Kidney capillary endothelial cell (primary cell): ENCODE data around the gene POLR2L.

Source experiments
- DNase-seq: peaks from one replicate; pipeline ENCODE4 v3.0.0-alpha.2; 2018; ENCODE audit warnings: low spot score

Gene POLR2L

DNA sequence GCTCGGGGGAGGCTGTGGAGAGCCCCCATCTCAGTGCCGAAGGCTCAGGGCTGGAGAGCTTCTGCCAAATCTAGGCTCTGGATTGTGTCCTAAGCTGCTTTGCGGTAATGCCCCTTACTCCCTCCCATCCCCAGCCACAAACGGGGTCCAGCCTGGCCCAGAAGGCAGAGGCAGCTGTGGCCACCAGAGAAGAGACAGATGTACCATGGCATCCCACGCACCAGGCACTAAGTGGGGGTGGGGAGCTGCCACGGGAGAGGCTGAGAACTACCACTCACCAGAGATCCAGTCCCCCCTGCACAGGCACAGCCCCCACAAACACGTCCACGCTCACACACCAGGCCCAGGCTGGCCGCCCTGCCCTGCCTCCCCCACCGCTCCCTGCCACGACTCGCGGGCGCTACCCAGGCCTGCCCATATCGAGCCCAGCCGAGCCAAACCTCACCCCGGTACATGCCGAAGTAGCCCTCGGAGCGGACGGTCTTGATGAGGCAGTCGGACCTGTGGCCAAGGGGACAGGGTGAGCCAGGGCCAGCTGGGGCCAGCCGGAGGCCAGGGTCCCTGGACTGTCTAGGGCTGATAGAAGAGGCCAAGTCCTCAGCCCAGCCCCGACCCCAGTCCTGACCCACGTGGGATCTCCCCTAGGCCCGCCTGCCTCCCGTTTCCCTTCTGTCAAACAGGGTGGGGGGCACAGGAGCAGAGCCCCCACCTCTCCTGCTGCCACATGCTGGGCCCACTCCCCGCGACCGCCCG is 48.1 kb downstream of the POLR2L start:
- no peak for DNase-seq

DNA sequence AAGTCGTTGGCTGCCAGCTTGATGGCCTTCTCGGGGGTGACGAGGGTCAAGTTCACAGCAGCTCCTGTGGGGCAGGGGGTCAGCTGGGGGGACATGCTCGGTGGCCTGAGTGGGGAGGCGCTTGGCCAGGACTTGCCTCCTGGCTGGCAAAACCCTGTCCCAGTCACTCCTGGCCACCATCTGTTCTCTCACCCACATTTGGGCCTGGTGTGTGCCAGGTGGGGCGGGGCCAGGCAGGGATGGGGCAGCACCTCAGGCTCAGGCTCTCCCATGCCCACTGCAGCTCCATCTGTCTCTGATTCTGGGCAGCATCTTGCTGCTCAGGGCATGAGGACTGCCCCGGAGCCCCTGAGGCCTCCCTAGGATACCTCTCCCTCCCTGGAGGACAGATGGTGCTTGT is 48.8 kb downstream of the POLR2L start:
- no peak for DNase-seq

DNA sequence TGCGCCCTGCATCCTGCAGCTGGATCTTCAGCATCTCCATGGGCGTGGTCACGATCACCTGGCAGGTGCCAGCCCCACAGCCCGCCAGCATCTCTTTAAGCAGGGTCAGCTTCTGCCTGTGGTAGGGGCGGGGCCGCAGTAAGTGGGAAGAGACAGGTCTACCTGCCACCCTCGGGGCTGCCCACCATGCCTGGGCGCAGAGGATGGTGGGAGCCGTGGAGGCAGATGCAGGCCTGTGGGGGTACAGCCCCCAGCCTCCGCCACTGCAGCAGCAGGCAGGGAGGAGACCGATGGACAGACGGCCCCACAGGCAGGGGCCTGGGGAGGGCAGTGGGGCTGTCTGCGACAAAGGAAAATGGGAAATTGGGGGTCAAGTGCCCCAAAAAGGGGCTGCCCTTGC is 49.5 kb downstream of the POLR2L start:
- no peak for DNase-seq

DNA sequence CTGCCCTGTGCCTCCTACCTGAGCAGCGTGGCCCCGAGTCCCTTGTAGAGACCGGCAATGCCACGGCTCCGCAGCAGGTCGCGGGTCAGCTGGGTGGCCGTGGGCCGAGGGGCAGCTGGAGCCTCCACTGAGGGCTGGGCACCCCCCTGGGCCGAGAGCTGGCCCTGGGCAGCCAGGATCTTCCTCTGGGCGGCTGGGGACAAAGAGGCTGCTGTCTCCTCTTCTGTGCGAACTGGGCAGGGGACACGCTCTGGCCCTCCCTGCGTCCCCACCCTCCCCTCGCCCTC is 49.9 kb downstream of the POLR2L start:
- no peak for DNase-seq

DNA sequence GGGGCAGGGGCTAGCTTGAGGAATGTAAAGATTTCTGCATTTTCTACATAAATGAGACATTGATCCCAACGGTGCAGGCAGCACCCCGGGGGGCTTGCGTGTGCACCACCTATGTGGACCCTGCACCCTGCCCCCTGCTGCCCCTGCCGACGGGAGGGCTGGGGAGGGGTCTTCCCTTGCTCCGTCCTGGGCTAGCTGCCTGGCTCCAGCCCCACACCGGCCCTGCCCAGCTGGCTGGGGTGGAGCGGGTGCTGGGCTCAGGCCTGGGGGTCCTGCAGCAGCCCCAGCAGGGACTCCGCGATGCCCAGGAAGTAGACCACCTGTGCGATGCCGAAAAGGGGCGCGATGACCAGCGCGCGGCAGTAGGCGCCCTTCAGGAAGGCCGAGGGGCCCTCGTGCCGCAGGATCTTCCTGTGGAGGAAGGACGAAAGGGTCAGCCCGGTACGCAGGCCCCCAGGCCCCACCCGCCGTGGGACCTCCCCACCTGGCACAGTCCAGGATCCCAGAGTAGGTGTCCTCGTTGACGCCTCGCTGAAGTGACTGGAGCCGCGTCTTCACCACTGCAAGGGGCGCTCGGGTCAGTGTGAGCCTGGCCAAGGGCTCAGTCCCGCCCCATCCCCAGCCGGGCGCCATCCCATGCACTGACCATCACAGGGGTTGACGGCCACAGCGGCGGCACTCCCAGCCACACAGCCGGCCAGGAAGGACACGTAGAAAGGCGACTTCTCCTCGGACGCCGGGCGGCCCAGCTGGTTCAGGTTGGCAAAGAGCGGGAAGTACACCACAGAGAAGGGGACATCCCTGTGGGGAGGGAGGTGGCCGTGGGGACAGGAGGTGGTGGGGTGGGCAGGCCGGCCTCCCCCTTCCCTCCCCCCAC is 50.4 kb downstream of the POLR2L start:
- DNase-seq: no peak

DNA sequence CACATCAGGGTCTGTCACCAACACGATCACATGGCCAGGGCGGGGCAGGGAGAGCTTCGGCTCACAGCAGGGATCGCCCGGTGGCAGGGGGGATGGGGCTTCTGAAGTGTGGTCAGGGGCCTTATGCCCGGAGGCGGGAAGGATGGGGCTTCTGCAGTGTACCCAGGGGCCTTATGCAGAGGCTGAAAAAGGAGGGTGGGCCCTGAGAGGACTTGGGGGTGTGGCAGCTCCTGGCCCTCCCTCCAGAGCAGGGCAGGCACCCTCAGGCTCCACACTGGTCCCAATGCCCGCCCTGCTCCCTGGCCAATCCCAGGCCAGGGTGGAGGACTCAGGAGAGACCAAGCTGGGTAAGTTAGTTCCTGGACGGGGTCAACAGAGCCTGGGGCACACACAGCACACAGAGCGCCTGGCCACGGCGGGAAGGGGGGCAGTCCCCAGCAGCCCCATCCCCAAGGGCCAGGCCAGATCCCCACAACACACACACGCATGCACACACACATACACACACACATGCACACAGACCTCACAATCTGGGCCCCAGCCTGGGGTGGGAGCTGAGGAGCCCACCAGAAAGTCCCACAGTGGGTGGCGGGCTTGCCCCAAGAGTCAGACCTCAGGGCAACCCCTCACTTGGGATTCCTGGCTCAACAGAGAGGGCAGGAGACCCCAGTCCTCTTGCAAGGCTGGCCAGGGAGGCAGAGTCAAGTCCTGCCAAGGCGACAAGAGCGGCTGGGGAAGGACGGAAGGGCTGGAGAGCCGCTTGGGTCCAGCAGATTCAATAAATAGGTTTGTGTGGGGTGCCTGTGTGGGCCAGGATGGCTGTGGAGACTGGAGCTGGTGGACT is 51.4 kb downstream of the POLR2L start:
- DNase-seq: no peak

DNA sequence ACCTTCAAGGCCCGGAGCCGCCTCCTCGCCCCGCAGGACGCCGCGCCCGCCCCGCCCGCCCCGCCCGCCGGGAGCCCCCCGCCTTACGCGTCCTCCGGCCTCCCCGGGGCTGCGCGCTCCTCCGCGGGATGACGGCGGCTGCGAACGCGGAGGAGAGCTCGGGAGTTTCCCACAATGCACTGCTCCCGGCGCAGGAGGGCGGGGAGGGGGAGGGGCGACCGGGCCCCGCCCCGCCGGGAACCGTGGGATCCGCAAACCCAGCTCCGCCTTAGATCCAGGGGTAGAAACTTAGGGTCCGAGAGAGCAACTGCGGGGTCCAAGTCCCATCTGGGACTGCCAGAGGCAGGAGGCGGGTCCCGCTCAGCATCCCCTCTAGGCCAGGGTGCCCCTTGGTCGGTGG is 52.4 kb downstream of the POLR2L start, which contains the start of gene CEND1:
Gene CEND1, minus strand, starts transcription at position 148 of the 400 bp plus-strand sequence. CDS start 1,514 bp downstream, outside the sequence.
- no peak for DNase-seq
